Fibroblast of mammary gland (primary cell): ENCODE measurements around the gene TGDS.

Source experiments
- DNase-seq: peaks from one replicate; pipeline ENCODE4 v3.0.0-alpha.2; 2010; ENCODE audit warnings: low read depth
- H3K4me3 ChIP-seq: 2 replicates; pipeline ENCODE4 v1.5.1; 2011; ENCODE audit warnings: low read depth, mild to moderate bottlenecking, low read length, moderate library complexity; ENCODE audit not compliant: control insufficient read depth
- CTCF ChIP-seq: conservative IDR thresholded peaks from 2 replicates; pipeline ENCODE4 v1.5.1; 2011; ENCODE audit warnings: low read depth, low read length, inconsistent platforms; ENCODE audit not compliant: control insufficient read depth, insufficient read depth

TGDS gene

DNA sequence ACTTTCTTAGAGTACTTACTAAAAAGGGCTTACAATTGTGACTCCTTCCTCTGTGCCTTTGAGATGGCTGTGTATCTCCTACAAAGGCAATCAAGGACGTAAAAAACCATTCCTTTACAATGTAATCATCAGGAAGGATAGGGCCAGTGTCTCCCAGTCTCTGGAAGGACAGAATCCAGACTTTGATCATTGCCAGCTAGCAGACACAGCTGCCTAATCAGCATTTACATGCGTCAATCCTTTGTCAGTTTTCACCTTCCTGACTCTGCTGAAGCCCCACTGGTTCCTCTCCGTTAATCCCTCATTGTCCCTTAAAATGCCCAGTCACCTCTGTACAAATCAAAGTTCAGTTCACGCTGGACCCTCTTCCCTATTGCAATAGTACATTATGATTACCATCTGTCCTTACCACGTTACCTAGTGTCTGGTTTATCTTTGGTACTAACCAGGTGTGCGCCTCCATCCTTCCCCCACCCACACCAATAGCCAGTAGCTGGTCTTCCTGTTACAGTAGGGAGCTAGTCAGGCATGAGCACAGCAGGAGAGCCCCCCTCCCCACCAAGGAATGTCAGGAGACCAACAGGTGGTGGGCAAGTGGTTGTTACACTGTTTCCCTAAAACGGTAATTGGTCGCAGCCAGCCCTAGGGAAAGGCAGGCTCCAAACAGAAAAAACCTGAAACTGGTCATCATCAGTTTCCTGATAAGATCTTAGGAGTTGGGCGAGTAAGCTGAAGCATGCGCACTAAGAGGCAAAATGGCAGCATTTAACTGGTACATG is 49.7 kb downstream of the TGDS start:
- TF ChIP-seq CTCF = no peak
- no peak for DNase-seq
- H3K4me3 ChIP-seq = no peak overlapping the region

DNA sequence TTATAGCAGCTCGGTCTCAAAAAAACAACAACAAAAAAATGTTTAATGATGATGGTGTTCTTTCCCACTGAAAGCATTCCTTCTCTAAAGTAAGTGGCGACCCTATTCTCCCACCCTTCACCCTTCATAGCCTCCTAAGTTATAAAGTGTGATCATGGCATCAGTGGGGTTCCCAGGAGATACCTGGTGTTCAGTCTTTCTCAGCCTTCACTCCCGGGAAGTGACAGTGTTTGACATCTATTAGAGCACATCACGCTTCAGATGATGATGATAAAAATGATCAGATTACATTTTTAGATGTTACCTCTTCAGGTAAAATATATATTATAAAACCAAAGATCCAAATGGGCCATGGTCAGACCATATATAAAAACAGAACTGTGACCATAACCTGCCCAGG is 51.0 kb downstream of the TGDS start:
- TF ChIP-seq CTCF = no peak
- no peak overlapping the region for H3K4me3 ChIP-seq
- DNase-seq = no peak

GRCh38 chr13:94542917-94543316 is 53.0 kb downstream of the TGDS start:
- no peak for DNase-seq
- TF ChIP-seq CTCF = no peak
- H3K4me3 ChIP-seq = no peak overlapping the region

GRCh38 chr13:94537740-94538630 is 58.0 kb downstream of the TGDS start:
- peak; percentile 25 for DNase-seq
- no peak overlapping the region for H3K4me3 ChIP-seq
- TF ChIP-seq CTCF = no peak

- H3K4me3 ChIP-seq = no peak overlapping the region
- TF ChIP-seq CTCF = no peak
- DNase-seq = no peak
These were observed 60.2 kb downstream of the TGDS start for GRCh38 chr13:94535775-94536174.

DNA sequence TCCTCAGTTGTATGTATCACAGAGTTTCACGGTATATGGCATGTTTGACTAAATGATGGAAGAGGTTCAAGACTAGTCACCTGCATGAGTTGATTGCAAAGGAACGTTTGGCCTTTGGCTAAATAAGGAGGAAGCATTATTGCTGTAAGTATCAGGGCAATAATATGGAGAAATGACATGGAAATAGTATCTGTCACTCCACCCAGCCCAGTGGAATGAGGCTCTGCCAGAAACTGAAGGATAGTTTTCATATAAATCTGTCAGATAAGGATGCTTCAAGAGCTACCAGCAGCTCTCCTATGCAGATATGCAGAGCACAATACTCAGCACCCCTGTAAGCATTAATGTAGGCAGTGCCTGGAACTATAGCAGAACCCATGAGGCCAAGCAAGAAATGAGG is 60.7 kb downstream of the TGDS start:
- TF ChIP-seq CTCF = no peak
- H3K4me3 ChIP-seq = no peak overlapping the region
- DNase-seq = no peak
